HG03135 (cell line): ENCODE data around the gene HSD17B1.
A peak's percentile ranks its signal among the peaks of the same experiment; 100 is the strongest.

Experiments used
- ATAC-seq: cut with Tn5 transposase; IDR thresholded peaks from one replicate; pipeline ENCODE4 v1.9.1; 2021; ENCODE audit warnings: mild to moderate bottlenecking, moderate library complexity; ENCODE audit not compliant: unreplicated experiment

The HSD17B1 gene

DNA sequence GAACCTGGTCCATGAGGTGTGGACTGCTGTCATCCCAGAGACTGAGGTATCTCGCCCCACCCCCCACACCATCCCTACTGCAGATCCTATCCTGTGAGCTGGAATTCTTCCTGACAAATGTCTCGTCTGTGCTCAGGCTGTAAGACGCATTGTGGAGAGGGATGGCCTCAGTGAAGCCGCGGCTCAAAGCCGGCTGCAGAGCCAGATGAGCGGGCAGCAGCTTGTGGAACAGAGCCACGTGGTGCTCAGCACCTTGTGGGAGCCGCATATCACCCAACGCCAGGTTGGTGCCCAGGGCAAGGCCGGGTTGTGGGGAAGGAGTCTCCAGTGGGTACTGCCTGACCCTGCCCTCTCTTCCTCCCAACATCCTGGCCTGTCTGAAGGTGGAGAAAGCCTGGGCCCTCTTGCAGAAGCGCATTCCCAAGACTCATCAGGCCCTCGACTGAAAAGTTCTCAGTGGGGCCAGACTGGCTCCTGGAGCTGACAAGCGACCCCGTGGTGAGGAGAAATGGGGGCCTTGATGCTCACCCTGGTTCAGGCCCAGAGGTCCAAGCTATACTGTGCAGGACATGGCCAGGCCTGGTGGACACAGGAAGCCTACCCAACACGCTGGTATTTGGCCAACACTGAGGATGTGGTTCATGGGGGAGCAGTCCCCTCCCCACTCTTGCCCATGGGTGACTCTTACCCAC, 12.9 kb downstream of the HSD17B1 start:
- no peak for ATAC-seq

DNA sequence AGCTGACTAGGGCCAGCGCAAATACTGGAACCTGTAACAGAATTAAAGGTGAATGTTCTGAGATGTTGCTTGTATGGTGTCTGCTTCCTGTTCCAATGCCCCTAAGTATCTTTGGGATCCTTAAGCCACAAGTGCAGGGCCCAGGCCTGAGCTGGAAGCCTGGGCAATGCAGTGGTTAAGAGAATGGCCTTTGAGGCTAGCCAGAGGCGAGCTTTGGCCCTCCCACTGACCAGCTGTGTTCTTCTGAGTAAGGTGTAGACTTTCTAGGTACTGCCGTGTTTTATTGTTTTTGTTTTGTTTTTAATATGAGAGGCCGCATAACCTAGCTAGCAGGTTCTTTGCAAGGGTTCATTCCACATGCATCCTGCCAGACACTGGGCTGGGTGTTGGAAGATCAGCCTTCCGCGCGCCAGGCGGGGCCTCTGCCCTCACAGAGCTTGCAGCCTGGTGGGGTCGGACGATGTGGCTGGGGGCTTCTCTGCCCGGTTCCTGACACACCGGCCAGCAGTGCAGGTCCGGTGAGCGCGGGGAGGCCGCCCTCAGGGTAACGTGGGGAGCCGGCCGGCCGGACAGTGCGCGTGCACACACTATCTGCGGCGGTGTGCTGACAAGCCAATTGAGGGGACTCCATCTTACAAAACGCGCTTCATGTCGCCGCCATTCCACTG, 13.6 kb downstream of the HSD17B1 start:
- no peak for ATAC-seq

- ATAC-seq, result peak; percentile 61
These were observed 14.3 kb downstream of the HSD17B1 start, which contains the start of gene MLX for GRCh38 chr17:42566883-42567573. Gene MLX (plus strand): TSS chr17:42567100. CDS start chr17:42567125, 25 bp downstream.

- ATAC-seq, result no peak
These were observed 15.8 kb downstream of the HSD17B1 start for GRCh38 chr17:42568341-42569111.

DNA sequence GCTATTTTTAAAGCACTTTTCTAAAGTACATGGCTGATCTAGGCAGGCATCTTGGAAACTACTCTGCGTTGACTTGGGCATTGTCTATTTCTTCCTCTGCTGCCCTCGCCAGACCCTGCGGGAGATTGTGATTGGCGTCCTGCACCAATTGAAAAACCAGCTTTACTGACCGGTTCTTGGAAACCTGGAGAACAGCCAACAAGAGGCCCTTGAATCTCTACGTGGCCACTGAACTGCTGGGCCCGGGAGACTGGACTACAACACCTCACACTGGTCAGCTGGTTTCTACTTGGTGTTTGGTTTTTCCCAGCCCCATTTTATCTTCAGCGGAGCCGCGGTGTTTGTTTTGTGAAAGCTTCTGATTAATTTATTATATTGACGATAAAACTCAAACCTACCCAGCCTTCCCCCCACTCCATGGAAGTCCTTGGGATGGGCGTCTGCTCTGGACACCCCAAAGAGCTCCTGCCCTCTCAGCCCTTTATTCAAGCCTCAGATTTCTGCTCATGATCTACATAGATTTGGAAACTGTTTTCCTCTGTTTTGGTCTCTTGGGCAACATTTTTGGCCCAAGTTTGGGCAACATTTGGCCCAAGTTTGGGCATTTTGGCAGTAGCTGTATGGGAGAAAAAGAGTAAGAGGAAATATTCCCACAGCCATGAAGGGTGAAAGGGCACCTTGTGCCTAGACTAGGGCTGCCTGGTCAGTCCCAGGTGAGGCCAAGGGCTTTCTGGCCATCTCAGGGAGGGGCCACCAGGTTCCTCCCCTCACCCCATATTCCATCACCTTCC, 18.9 kb downstream of the HSD17B1 start:
- no peak for ATAC-seq

DNA sequence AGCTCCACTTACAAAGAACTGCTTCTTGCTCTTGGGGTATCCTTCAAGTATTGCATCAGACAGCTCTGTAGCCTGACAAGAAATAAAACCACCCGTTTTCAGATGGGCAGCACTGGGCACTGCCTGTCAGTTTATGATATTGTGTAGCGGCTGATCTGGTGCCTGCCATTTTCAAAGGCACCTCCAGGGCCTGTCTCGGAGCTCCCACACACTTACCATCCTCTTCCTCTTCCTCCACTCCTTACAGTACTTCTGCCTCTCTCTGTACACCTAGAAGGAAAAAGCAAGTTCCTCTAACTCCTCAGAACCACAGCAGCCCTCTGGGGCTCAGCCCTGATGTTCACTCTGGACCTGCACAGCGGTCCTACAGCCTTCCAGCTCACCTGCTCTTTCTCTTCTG, 20.4 kb downstream of the HSD17B1 start:
- no peak for ATAC-seq

- no peak for ATAC-seq
These were observed 21.7 kb downstream of the HSD17B1 start for GRCh38 chr17:42574463-42574862.

GRCh38 chr17:42577140-42577531, 24.4 kb downstream of the HSD17B1 start:
- no peak for ATAC-seq

- peak; percentile 65 for ATAC-seq
These were observed 25.0 kb downstream of the HSD17B1 start, which contains the start of gene PSMC3IP for GRCh38 chr17:42577532-42578281. Gene PSMC3IP (minus strand): TSS chr17:42577729. CDS start chr17:42577686, 43 bp downstream.

DNA sequence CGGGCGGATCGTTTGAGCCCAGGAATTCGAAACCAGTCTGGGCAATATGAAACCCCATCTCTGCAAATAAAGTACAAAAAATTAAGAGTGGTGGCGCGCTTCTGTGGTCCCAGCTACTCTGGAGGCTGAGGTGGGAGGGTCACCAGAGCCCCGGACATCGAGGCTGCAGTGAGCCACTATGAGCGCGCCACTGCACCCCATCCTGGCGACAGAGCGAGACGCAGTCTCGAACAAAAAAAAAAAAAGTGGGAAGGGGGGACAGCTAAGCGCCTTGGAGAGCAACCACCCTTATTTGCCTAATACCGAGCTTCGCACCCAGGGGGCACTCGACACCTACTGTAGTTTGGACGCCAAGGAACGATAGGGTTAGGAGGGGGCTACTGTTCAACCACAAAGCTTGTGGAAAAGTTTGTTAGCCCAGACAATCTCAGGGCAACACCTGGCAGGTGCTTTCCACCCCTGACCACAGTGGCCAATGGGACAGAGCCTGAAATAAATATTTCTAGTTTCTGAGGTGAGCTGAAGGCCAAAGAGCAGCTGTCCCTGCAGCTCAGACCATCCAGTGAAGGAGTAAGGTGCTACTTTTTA, 25.7 kb downstream of the HSD17B1 start:
- peak; percentile 55 for ATAC-seq

- ATAC-seq, result no peak
These were observed 27.2 kb downstream of the HSD17B1 start for GRCh38 chr17:42579794-42580551.

- ATAC-seq, result no peak
These were observed 29.1 kb downstream of the HSD17B1 start for GRCh38 chr17:42581744-42582270.

- ATAC-seq, result no peak
These were observed 32.2 kb downstream of the HSD17B1 start for GRCh38 chr17:42584880-42585279.

- ATAC-seq, result no peak
These were observed 32.6 kb downstream of the HSD17B1 start for GRCh38 chr17:42585353-42585752.

DNA sequence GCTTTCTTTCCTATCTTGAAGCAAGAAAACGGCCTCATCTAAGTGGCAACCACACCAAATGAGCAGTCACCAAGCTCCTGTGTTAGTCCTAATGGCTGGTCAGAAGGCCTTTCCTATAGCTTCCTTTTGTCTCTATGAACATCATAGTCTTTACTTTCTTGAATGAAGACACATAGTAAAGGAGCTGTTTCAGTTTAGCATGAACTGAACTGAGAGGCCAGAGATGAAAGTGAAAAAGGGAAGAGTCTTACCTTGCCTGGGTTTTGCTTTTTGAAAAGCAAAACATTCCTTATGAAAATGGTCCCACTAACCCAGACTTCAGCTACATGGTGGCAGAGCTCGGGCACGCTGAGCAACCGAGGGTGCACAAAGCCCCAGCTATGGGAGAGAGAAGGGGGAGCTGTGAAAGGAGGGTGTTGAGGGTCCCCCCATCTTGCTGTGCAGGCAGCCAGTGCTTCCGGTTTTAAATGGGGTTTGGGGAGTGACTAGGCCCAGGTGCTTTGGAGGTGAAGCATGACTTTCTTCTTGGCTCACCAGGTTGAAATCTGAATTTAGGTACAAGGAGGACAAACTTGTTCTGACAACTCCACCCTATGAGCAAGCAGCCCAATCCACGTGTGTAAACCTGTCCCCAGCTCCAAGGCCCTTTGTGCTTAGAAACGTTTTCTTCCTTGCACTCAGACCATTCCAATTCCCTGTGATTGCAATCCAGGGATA, 33.9 kb downstream of the HSD17B1 start:
- ATAC-seq, result no peak

DNA sequence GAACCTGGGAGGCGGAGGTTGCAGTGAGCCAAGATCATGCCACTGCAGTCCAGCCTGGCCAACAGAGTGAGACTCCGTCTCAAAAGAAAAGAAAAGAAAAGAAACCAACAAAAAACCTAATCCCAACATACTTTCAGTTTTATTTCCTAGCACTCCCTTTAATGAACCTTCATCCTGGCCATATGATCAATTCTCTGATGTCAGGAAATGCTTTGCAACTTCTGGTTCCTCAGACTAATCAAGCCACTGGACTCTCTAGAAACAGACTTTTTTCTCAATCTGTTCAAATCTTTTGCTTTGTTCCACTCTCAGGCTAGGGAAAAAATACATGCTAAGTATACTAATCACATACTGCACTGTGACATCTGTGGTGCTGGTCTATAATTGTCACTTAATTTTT, 38.2 kb downstream of the HSD17B1 start:
- no peak for ATAC-seq

DNA sequence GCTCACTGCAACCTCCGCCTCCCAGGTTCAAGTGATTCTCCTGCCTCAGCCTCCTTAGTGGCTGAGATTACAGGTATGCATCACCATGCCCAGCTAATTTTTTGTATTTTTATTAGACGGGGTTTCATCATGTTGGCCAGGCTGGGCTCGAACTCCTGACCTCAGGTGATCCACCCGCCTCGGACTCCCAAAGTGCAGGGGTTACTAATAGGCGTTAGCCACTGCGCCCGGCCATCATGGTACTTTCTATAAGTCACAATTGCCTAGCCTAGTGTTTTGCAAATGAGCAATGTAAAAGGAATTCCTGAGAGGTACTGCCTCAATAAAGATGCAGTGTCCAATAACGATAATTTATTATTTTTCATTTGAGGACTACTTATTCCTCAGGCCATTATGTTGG, 38.7 kb downstream of the HSD17B1 start:
- no peak for ATAC-seq

DNA sequence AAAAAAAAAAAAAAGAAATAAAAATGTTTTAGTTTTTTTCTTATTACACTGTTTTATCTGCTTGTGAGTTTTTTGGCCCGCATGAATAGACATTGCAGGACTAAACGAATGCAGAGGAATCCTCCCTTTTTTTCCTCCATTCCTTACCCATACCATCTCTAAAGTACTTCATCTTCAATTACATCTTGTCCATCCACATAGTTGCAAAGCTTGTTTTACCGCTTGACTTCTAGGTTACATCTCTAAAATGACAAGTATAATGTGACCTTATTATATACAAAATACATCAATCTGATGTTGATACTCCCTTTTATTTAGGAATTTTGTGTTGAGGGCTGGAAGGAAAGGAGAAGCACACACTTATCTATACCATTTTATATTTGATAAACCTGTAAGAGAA, 43.7 kb downstream of the HSD17B1 start:
- ATAC-seq, result no peak
